Sigmoid colon (tissue), 7 donors: ENCODE measurements around the gene ALPI. TPM values are rescaled to one million over a fixed set of nuclear protein-coding genes. Genes with fewer than 3 reads are reported as not detected.

Experiments
- DNase-seq: peaks from one replicate; pipeline ENCODE4 v3.0.0-alpha.2; 2019
- H3K27ac ChIP-seq, 4 donors: fragments of 200-600 bp; sonication (generic); one replicate each; pipeline ENCODE4 v1.5.1; 2016 to 2019; ENCODE audit warnings: mild to moderate bottlenecking in 1 of 4
- H3K27me3 ChIP-seq, 3 donors: fragments of 200-600 bp; sonication (generic); one replicate each; pipeline ENCODE4 v1.5.1; 2019; ENCODE audit warnings: mild to moderate bottlenecking in 1 of 3
- H3K36me3 ChIP-seq, 4 donors: fragments of 200-600 bp; sonication (generic); one replicate each; pipeline ENCODE4 v1.5.1; 2016 to 2019
- H3K4me1 ChIP-seq, 4 donors: fragments of 200-600 bp; sonication (generic); one replicate each; pipeline ENCODE4 v1.5.1; 2017 to 2019
- H3K4me3 ChIP-seq, 4 donors: fragments of 200-600 bp; sonication (generic); one replicate each; pipeline ENCODE4 v1.5.1; 2017 to 2019; ENCODE audit warnings: mild to moderate bottlenecking in 2 of 4, moderate library complexity in 1 of 4
- H3K9me3 ChIP-seq, 4 donors: fragments of 200-600 bp in 3 of 4; sonication (generic) in 3 of 4; one replicate each; pipeline versions ENCODE4 v1.5.1 to v1.6.1; 2013 to 2019
- CTCF ChIP-seq, 4 experiments: fragments of 450-650 bp in 3 of 4; fragments of 200-600 bp in 1 of 4; IDR thresholded peaks; one replicate each; pipeline ENCODE4 v1.5.1; 2016 to 2019; ENCODE audit warnings: antibody characterized with exemption in 4 of 4, mild to moderate bottlenecking in 3 of 4, moderate library complexity in 2 of 4
- EP300 ChIP-seq, 4 donors: sonication (generic); formaldehyde crosslinking; IDR thresholded peaks; one replicate each; pipeline ENCODE4 v1.6.1; 2017; ENCODE audit warnings: antibody characterized with exemption in 4 of 4
- POLR2A ChIP-seq, 2 donors: fragments of 450-650 bp; IDR thresholded peaks; one replicate each; pipeline ENCODE4 v1.6.1; 2016; ENCODE audit warnings: antibody characterized with exemption in 2 of 2, mild to moderate bottlenecking in 2 of 2, moderate library complexity in 2 of 2
- POLR2AphosphoS5 ChIP-seq, 4 donors: sonication (generic); formaldehyde crosslinking; IDR thresholded peaks; one replicate each; pipeline ENCODE4 v1.6.1; 2017; ENCODE audit warnings: antibody characterized with exemption in 4 of 4
- WGBS, 2 donors: extraction: QIAGEN DNeasy Blood & Tissue Kit; methylation state at CpG; one replicate each; pipeline ENCODE4 v1.1.7; 2013; 5-methylcytosine and 5-hydroxymethylcytosine counted together
- intact Hi-C: fragments of 100-400 bp; cut with DNase I; formaldehyde crosslinking; loops from one replicate; pipeline ENCODE4 v1.15.1; 2023
- polyA plus RNA-seq, 3 donors: library from polyadenylated mRNA; stranded (reverse); fragments of 200-250 nt; gene quantifications; one replicate each; pipeline ENCODE4 v1.2.3, GENCODE V29; 2013
- total RNA-seq, 4 donors: library from RNA; depleted of rRNA; stranded (reverse); fragments of >200 nt; gene quantifications; one replicate each; pipeline ENCODE4 v1.1.0, GENCODE V29; 2016
- donor health status: healthy with polysubstance abuse.
- donor health status: Bipolar disorder and iron deficiency.
- donor health status: healthy.

The ALPI gene
- total and polyA plus RNA-seq, 7 donors = 5.3 to 10.2 (median 7.2) TPM; not detected in 4

GRCh38 chr2:232410238-232410900 is 45.6 kb upstream of the ALPI start:
- TF ChIP-seq EP300 (IDR thresholded peaks at IDR 0.05) = no peak
- TF ChIP-seq CTCF (IDR thresholded peaks at IDR 0.05) = no peak
- TF ChIP-seq POLR2AphosphoS5 (IDR thresholded peaks at IDR 0.05) = no peak
- no peak for TF ChIP-seq POLR2A (IDR thresholded peaks at IDR 0.05)
- Histone ChIP-seq H3K4me3 (no peak overlapping the region), H3K36me3 (no peaks in the 10 kb centered on the region), H3K27me3 (peaks cover 0 to 16% (median 0%) of the 10 kb centered on the region in 3 donors), H3K4me1 (no peaks in the 10 kb centered on the region), H3K9me3 (no peaks in the 10 kb centered on the region), H3K27ac (no peak overlapping the region)
- intact Hi-C loops = no loop called here
- WGBS, 2 donors = 44 to 76% methylated on average over 7 of the region's 7 CpGs
- no peak for DNase-seq

GRCh38 chr2:232411901-232412629 is 43.9 kb upstream of the ALPI start:
- peaks cover 0 to 29% (median 5%) of the 10 kb centered on the region in 3 donors for H3K27me3 ChIP-seq
- TF ChIP-seq POLR2AphosphoS5 (IDR thresholded peaks at IDR 0.05) (no peak), EP300 (IDR thresholded peaks at IDR 0.05) (no peak), POLR2A (IDR thresholded peaks at IDR 0.05) (no peak), CTCF (IDR thresholded peaks at IDR 0.05) (no peak)
- WGBS, 2 donors = 86 to 91% methylated on average over 6 of the region's 6 CpGs
- no peaks in the 10 kb centered on the region for H3K9me3 ChIP-seq
- intact Hi-C loops = no loop called here
- DNase-seq = no peak
- H3K4me3 ChIP-seq = no peak overlapping the region
- H3K36me3 ChIP-seq = no peaks in the 10 kb centered on the region
- no peaks in the 10 kb centered on the region for H3K4me1 ChIP-seq
- no peak overlapping the region for H3K27ac ChIP-seq

GRCh38 chr2:232412986-232413385 is 43.0 kb upstream of the ALPI start:
- Histone ChIP-seq H3K36me3 (no peaks in the 10 kb centered on the region), H3K27ac (no peak overlapping the region), H3K4me3 (no peak overlapping the region), H3K9me3 (no peaks in the 10 kb centered on the region), H3K27me3 (peaks cover 0 to 38% (median 14%) of the 10 kb centered on the region in 3 donors), H3K4me1 (no peaks in the 10 kb centered on the region)
- WGBS, 2 donors = 34 to 77% methylated on average over 5 of the region's 5 CpGs
- intact Hi-C loops = no loop called here
- TF ChIP-seq POLR2A (IDR thresholded peaks at IDR 0.05) = no peak
- TF ChIP-seq POLR2AphosphoS5 (IDR thresholded peaks at IDR 0.05) = no peak
- TF ChIP-seq EP300 (IDR thresholded peaks at IDR 0.05) = no peak
- no peak for TF ChIP-seq CTCF (IDR thresholded peaks at IDR 0.05)
- DNase-seq = no peak

DNA sequence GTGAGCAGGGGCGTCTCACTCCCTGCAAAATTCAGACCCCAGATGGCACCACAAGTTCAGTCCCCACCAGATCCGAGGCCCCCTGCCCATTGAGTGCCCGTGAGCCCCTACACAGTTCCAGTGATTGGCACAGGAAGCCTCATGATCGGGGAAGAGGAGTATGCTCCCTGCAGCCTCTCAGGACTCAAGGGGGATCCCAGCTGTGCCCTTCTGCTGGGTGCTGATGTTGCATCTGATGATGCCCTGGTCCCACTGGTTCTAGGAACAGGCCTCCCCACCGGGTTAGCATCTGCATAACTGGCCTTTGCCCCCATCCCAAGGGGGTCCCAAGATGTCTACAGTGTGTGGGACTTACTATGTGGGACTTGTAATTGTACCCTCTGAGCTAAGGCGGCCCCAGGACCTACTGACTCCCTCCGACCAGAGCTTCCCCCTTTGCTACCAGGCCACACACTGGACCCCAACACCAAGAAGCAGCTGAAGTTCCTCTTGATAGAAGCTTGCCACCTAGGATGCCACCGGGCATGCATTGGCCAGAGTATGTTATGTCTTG is 40.7 kb upstream of the ALPI start:
- no peaks in the 10 kb centered on the region for H3K36me3 ChIP-seq
- H3K4me1 ChIP-seq = peaks cover 0 to 21% (median 15%) of the 10 kb centered on the region in 4 donors
- no peaks in the 10 kb centered on the region for H3K9me3 ChIP-seq
- intact Hi-C loops = no loop called here
- H3K4me3 ChIP-seq = no peak overlapping the region
- DNase-seq = no peak
- peaks cover 10 to 53% (median 36%) of the 10 kb centered on the region in 3 donors for H3K27me3 ChIP-seq
- TF ChIP-seq CTCF (IDR thresholded peaks at IDR 0.05) (no peak), EP300 (IDR thresholded peaks at IDR 0.05) (no peak), POLR2A (IDR thresholded peaks at IDR 0.05) (no peak), POLR2AphosphoS5 (IDR thresholded peaks at IDR 0.05) (no peak)
- H3K27ac ChIP-seq = no peak overlapping the region
- 80 to 87% methylated on average over 8 of the region's 8 CpGs for WGBS, 2 donors
